A673 (cell line): ENCODE results near the gene PFKL. TPM values are rescaled to one million over a fixed set of nuclear protein-coding genes. Genes with fewer than 3 reads are reported as not detected.
A peak's percentile ranks its signal among the peaks of the same experiment; 100 is the strongest.

Source experiments
- BruUV-seq: library from RNA; stranded (reverse); fragments of 400-500 nt; replicated peaks from 2 replicates; lab custom pipeline; 2021; lab: Mats Ljungman, UMichigan
- CTCF ChIA-PET: fragments of 300-600 bp; sonication (Branson Sonifier 250); formaldehyde crosslinking; loops from one replicate; lab custom pipeline; 2022; ENCODE audit warnings: antibody characterized with exemption; lab: Charles Lee
- POLR2A ChIA-PET: fragments of 300-600 bp; sonication (Branson Sonifier 250); formaldehyde crosslinking; loops from one replicate; lab custom pipeline; 2022; ENCODE audit warnings: antibody characterized with exemption; ENCODE audit not compliant: low non-redundant PET; lab: Charles Lee
- DNase-seq: peaks from one replicate; pipeline ENCODE4 v3.0.0-alpha.2; 2015; ENCODE audit warnings: low spot score
- H3K27ac ChIP-seq: fragments of 200-600 bp; sonication (generic); 2 replicates; pipeline ENCODE4 v1.5.1; 2016; ENCODE audit warnings: mixed run types, low read depth, mild to moderate bottlenecking, mixed read lengths, antibody characterized with exemption, low read length; ENCODE audit not compliant: poor library complexity, severe bottlenecking
- H3K27me3 ChIP-seq: fragments of 200-600 bp; sonication (generic); replicated peaks from 2 replicates; pipeline ENCODE4 v1.6.1; 2017; ENCODE audit warnings: mixed run types, low read depth, mild to moderate bottlenecking, mixed read lengths, antibody characterized with exemption, low read length; ENCODE audit not compliant: insufficient read depth, poor library complexity
- H3K36me3 ChIP-seq: fragments of 200-600 bp; sonication (generic); 2 replicates; pipeline ENCODE4 v1.6.1; 2016; ENCODE audit warnings: mixed run types, mild to moderate bottlenecking, mixed read lengths, antibody characterized with exemption, low read length; ENCODE audit not compliant: insufficient read depth, poor library complexity, severe bottlenecking
- H3K4me1 ChIP-seq: fragments of 200-600 bp; sonication (generic); 2 replicates; pipeline ENCODE4 v1.6.1; 2017; ENCODE audit warnings: mixed run types, mild to moderate bottlenecking, mixed read lengths, antibody characterized with exemption, low read length; ENCODE audit not compliant: insufficient read depth, poor library complexity, severe bottlenecking
- H3K4me3 ChIP-seq: fragments of 200-600 bp; sonication (generic); 2 replicates; pipeline ENCODE4 v1.5.1; 2016; ENCODE audit warnings: low read depth, mixed run types, mild to moderate bottlenecking, mixed read lengths, low read length; ENCODE audit not compliant: poor library complexity, severe bottlenecking
- H3K9me3 ChIP-seq: fragments of 200-600 bp; sonication (generic); 2 replicates; pipeline ENCODE4 v1.6.1; 2016; ENCODE audit warnings: mixed run types, low read depth, mild to moderate bottlenecking, mixed read lengths, antibody characterized with exemption, low read length; ENCODE audit not compliant: poor library complexity, severe bottlenecking
- EZH2 ChIP-seq: fragments of 200-600 bp; sonication (generic); IDR thresholded peaks from 2 replicates; pipeline ENCODE4 v1.6.1; 2017; ENCODE audit warnings: borderline replicate concordance, low read depth, mild to moderate bottlenecking, mixed read lengths, antibody characterized with exemption, low read length; ENCODE audit not compliant: poor library complexity, severe bottlenecking
- intact Hi-C: fragments of 100-400 bp; cut with micrococcal nuclease; formaldehyde crosslinking; loops from one replicate; pipeline ENCODE4 v1.10.0; 2022; ENCODE audit not compliant: unreplicated experiment
- total RNA-seq: library from RNA; stranded (reverse); gene quantifications from 2 replicates; pipeline ENCODE4 v1.2.3, GENCODE V29; 2021
- TF ChIP-seq, protein P1 (sequence below): fragments of 300-800, 200-600 bp; sonication (generic); conservative IDR thresholded peaks from 2 replicates; pipeline ENCODE4 v1.5.1; 2017; ENCODE audit warnings: low read depth, mild to moderate bottlenecking, antibody characterized with exemption, low read length, moderate library complexity, mixed read lengths

Gene PFKL
- total RNA-seq, 1 experiment from 2014 or later = 112 TPM

DNA sequence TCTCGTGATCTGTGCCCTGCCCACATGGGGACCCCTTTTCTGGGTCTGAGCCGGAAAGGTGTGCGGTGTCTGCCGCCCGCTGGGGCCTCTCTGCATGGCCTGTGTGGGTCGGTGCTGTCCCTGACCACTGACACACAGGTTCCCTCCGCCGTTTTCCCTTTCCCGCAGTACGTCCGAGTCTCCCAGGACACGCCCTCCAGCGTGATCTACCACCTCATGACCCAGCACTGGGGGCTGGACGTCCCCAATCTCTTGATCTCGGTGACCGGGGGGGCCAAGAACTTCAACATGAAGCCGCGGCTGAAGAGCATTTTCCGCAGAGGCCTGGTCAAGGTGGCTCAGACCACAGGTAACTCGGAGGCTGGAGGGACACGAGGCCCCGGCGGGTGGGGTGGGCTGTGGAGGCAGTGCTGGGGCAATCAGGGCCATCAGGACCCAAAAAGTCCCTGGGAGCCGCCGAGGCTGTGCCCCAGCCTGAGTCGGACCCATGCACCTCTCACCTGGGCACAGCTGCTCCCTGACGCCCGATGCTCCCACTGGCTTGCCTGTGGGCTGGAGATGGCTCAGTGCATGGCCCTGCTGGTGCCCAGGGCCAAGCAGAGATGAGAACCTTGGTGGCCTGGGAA is 66.8 kb downstream of the PFKL start:
- Histone ChIP-seq H3K27ac (no peak overlapping the region), H3K27me3 (no peaks in the 10 kb centered on the region), H3K36me3 (no peaks in the 10 kb centered on the region), H3K9me3 (no peaks in the 10 kb centered on the region), H3K4me1 (no peaks in the 10 kb centered on the region), H3K4me3 (no peak overlapping the region)
- DNase-seq = no peak
- intact Hi-C loops = no loop called here
- ChIA-PET CTCF (no interaction called here), POLR2A (no interaction called here)
- no TSS peak for BruUV-seq
- TF ChIP-seq, protein P1, sequence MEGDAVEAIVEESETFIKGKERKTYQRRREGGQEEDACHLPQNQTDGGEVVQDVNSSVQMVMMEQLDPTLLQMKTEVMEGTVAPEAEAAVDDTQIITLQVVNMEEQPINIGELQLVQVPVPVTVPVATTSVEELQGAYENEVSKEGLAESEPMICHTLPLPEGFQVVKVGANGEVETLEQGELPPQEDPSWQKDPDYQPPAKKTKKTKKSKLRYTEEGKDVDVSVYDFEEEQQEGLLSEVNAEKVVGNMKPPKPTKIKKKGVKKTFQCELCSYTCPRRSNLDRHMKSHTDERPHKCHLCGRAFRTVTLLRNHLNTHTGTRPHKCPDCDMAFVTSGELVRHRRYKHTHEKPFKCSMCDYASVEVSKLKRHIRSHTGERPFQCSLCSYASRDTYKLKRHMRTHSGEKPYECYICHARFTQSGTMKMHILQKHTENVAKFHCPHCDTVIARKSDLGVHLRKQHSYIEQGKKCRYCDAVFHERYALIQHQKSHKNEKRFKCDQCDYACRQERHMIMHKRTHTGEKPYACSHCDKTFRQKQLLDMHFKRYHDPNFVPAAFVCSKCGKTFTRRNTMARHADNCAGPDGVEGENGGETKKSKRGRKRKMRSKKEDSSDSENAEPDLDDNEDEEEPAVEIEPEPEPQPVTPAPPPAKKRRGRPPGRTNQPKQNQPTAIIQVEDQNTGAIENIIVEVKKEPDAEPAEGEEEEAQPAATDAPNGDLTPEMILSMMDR = no peak
- TF ChIP-seq EZH2 = no peak

DNA sequence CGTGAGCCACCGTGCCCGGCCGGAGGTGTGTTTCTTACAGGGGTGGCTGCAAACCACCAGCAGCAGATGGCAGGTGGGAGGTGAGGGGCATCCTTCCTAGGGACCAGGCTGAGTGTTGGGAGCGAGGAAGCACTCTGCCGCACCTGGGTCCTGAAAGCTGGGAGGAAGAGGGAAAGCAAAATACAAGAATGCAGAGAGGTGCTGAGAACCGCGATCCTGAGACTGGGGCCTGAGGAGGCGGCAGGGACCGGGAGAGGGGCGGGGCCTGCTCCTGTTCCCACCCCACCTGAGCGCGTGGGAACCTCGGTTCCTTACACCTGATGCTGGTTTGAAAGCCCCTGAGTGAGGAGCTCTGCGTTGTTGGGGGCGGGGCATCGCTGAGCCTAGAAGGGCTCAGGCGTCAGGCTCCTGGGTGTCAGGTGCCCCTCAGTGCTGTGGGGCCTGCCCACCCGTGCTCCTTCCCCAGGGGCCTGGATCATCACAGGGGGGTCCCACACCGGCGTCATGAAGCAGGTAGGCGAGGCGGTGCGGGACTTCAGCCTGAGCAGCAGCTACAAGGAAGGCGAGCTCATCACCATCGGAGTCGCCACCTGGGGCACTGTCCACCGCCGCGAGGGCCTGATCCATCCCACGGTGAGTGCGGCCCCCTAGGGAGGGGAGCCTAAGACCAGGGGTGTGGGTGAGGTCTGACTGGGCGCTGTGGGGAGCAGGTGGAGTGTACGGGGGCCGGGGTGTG is 69.0 kb downstream of the PFKL start:
- Histone ChIP-seq H3K36me3 (no peaks in the 10 kb centered on the region), H3K4me3 (no peak overlapping the region), H3K27ac (no peak overlapping the region), H3K4me1 (no peaks in the 10 kb centered on the region), H3K27me3 (no peaks in the 10 kb centered on the region), H3K9me3 (no peaks in the 10 kb centered on the region)
- no TSS peak for BruUV-seq
- ChIA-PET POLR2A (no interaction called here), CTCF (no interaction called here)
- no peak for DNase-seq
- intact Hi-C loops = no loop called here
- TF ChIP-seq, protein P1 = no peak
- no peak for TF ChIP-seq EZH2

DNA sequence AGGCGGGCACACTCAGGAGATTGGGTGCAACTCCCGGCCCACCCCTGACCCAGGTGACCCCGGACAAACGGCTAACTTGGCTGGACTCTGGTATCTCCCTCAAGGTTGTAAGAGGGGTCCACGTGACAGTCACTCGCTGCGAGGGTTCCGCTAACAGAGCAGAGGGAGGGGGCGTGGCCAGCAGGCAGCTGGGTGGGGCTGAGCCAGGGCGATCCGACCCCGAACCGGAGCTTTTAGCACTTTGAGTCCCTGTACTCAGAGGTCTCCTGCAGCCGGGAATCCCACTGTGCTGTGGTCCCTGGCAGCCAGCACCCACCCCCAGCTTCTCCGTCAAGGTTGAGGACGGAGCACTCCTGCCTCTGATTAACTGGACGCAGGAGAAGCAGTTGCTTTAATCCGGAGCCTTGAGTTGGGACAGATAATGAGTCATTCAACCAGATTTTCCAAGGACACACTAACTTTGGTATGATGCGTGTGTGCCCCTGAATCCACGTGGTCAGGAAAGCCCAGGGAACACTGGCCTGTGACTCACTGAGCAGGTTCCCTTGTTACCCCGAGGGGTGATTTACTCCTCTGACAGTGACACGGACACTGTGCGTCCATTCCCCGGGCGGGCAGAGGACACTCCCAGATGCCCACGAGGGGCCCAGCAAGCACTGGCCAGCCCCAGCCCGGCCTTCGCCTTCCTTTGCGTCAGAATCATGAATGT is 70.3 kb downstream of the PFKL start:
- BruUV-seq = no TSS peak
- POLR2A ChIA-PET = no interaction called here
- Histone ChIP-seq H3K36me3 (no peaks in the 10 kb centered on the region), H3K4me3 (no peak overlapping the region), H3K27ac (no peak overlapping the region), H3K4me1 (no peaks in the 10 kb centered on the region), H3K27me3 (no peaks in the 10 kb centered on the region), H3K9me3 (no peaks in the 10 kb centered on the region)
- CTCF ChIA-PET = no interaction called here
- no peak for TF ChIP-seq EZH2
- TF ChIP-seq, protein P1 = no peak
- intact Hi-C loops = no loop called here
- peak; percentile 17 for DNase-seq
